Islet of Langerhans (tissue), 1 donor: ENCODE results near the gene DRICH1.
"Not testable (repeated sequence)": the region's sequence is repeated elsewhere in the genome, so short reads cannot be mapped to it uniquely, and the experiment has no call there.

Experiments used
- FAIRE-seq: peaks from one replicate; lab custom pipeline; 2011; peaks lifted over from hg19 to GRCh38; lab: Jason Lieb, UNC

Gene DRICH1

DNA sequence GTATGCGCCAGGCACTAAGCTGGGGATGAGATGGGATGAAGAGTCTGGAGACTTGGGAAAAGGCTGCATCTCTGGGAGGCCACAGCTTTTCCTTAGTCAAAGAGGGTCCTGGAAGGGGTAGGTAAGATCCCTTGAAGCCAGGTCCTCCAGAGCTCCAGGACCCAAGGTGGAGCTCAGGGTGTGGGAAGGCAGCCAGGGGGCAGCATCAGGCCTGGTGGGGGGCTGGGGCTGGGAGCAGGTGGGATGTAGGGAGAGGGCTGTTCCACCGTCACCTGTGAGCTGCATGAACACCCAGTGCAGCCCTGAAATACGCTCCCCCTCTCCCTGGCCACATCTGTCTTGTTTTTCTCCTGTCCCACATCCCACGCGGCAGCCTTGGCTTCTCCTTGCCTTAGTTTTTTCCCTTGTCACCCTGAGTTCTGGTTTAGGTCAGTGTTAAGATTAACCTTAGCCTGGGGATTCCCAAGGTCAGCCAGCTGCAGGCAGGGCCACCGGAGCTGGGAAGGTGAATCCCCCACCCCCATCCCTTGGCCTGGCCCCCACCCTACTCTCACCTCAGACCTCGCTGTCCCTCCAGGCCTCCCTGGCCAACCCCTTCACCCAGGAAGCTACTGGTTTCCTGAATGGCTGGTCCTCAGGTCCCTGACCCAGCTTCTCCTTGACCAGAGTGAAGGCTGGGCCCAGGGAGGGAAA lies 34.4 kb downstream of the DRICH1 start:
- FAIRE-seq: not testable (repeated sequence)

DNA sequence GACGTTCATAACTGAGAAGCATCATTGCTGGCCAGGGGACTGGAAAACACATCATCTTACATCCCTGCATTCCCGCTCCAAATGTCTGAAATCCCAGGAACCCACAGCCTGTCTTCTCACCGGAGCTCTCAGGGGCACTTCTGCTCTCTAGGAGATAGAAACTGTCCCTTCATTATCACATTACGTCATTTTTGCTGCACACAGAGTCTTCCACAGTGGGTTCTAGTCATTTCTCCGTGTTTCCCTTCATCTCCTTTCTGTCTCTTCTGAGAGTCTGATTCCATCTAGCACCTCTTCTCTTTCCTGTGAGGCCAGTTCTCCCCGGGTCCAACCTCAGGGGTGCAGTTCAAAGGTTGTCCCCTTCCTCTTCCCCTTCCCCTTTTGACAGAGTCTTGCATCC lies 36.2 kb downstream of the DRICH1 start:
- FAIRE-seq: not testable (repeated sequence)

DNA sequence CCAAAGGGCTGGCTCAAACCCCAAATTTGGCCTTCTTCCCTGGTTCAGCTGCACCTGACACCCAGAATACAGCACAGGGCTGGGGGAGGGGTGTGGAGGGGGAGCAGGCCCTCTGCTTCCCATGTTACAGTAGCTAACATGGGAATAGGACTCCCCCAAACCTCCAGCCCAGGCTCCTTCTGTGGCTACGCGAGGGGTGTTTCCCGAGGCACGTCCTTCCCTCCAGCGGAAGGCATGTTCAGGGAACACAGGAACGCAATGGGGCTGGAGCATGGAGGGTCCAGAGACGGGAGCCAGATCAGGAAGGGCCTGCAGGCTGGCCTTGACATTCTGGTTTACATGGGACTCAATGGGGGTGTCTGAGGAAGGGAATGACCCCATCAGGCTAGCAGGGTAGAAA lies 40.3 kb downstream of the DRICH1 start:
- FAIRE-seq: no peak

DNA sequence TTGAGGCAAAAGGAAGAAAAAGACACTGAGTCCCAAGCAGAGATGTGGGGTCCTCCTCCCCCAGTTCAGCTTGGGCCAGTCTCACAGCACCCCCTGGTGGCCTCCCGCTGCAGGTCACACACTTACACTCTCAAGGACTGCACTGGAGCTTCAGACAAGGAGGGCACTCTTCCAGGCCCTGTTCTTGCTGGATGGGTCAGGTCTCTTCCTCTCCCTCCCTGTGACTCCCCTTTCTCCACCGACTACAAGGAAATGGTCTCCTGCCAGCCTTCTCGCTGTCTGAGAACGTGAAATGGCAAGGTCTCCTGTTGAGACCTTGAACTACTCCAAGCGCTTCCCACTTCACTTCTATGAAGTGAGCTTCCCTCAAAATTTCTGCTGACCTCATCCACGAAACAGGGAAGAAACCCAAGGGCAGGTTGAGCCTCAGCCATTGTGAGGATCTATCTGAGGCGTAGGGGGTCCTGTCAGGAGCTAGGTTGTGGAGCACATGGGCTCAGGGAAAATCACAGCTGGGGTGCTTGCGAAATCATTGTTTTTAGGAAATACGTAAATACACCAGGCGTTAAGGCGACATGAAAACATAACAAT lies 40.8 kb downstream of the DRICH1 start:
- FAIRE-seq: no peak

DNA sequence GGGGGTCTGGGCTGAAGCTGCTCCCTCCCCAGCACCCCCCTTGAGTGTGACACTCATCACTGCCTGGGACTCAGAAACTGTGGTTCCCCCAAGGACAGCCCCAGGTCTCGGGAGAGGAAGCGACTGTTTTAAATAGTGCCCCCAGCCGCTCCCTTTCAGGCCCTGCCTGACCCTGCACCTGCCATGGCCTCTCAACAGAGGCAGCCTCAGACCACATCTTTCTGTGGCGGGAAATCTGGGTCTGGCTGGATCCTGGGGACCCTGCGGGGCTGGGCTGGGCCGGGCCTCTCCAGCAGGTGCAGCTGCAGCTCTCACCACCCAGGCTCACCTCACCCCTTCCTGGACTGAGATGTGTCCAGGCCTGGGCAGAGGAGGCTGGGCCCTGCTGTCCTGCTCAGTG lies 48.3 kb downstream of the DRICH1 start:
- no peak for FAIRE-seq

DNA sequence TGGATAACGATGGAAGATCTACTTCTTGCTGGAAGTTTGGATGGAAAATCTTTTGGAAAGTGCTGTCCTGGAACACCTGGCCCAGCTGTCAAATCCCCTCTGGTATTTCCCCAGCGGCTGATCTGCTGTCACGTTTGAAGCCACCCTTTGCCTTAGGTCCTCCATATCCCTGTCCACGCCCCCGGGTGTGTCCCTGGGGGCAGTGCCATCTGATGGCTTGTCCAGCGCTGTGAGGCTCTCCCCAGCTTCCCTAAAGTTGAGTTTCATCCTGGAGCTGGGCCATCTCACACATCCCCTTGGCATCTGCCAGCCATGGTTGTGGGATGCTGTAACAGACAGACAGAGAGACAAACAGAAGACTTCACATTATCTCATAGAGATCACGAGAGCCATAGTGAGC lies 49.0 kb downstream of the DRICH1 start:
- no peak for FAIRE-seq

DNA sequence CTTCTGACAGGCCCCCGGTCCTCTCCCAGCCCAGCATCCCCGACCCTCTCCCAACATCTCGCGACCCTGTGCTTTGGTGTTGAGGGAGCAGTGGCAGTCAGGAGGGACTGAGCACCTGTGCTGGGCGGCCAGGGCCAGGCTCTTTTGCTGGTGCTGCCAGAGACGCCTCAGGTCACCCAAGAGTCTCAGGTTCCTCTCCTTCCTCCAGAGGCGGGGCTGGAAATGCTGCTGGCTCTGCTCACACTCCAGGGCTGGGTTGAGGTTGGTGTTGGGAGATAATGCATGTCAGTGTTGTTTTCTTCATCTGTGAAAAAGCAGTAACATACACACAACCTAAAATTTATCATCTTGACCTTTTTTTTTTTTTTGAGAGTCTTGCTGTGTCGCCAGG lies 50.9 kb downstream of the DRICH1 start:
- FAIRE-seq: no peak

DNA sequence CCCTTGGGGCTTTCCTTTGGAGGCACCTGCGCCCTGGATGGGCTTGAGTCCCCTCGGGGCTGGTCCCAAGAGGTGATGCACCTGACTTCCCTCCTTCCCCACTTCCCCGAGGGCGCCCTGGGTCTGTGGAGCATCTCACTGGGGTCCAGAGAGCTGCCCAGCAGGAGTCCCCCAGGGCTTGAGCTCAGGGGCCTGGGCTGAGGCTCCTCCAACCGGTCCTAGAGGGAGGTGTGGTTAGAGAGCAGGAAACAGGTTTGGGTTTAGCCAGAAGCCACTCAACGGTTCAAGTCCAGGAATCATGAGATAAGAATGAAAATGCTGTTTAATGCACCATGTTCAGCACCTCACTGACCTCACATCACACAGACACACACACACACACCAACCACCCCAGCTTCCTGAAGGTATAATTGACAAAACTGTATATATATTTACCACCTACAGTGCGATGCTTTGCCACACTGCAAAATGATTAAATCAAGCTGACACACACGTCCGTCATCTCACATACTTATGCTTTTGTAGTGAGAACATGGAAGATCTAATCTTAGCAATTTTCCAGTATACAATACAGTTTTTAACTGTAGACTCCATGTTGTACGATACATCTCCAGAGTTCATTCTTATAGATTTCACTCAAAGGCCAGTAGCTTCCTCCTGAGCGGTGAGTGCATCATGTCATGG lies 51.4 kb downstream of the DRICH1 start:
- no peak for FAIRE-seq

DNA sequence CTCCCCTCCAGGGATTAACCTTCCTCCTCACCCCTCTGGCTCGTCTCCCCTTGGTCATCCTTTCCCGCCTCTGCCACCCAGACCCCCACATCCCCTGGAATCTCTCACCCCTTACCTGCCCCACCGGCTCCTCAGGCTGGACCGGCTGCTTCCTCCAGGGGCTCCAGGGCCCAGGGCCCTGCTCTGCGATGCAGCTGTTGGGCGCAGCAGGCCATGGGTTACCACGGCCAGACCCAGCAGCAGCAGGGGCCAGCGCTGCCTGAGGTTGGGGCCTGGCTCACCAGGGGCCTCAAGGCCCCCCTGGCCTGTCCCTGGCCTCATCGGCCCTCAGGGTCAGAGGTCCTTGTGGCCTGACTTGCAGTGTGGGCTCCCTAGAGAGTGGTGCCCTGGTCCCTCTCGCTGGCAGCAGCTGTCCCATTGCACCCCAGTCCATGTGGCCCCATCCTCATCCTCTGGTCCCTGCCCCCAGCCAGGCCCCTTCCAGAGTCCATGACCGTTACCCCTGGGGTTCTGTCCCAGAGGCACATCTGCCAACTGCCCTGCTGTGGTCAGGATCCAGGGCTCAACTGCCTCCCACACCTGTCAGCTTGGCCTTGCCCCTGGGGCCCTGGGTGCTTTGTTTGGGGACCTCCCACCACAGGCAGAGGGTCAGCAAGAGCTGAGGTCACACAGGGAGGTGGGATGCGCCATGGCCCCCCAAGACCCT lies 52.1 kb downstream of the DRICH1 start, which contains the start of gene IGLL1:
TSS of gene IGLL1 (minus strand) at position 421 of the 706 bp plus-strand sequence. CDS start at position 321, 100 bp downstream.
- no peak for FAIRE-seq

DNA sequence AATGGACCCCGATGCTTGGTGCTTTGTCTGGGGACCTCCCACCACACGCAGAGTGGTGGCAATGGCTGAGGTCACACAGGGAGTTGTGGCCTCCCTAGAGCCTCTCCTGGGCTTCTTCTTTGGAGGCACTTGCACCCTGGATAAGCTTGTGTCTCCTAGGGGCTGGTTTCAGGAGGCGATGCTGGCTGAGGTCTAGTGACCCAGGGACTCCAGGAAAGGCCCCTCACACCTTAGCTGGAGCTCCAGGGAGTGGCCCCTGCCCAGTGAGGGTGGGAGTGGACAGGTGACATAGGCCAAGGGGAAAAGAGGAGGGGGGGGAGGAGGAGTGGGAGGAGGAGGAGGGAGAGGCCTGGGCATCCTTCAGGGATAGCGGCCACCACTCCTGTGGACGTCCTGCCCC lies 52.8 kb downstream of the DRICH1 start:
- no peak for FAIRE-seq

DNA sequence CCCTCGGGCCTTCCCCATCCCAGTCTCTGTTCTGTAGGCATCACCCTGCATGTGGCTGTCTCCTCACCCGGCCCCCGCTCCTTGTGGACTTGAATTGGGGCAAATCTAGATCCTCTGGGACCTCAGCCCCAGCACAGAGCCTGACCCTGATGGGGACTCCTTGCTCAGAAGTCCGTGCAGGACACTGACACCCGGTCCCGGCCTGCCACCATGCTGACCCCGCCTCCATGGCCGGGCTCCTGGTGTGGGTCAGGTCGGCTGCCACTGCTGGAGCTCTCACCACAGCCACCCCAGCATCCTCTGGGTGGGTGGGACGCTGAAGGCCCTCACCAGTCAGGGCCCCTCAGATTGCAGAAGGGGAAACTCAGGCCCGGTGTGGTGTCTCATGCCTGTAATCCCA lies 53.8 kb downstream of the DRICH1 start:
- no peak for FAIRE-seq

DNA sequence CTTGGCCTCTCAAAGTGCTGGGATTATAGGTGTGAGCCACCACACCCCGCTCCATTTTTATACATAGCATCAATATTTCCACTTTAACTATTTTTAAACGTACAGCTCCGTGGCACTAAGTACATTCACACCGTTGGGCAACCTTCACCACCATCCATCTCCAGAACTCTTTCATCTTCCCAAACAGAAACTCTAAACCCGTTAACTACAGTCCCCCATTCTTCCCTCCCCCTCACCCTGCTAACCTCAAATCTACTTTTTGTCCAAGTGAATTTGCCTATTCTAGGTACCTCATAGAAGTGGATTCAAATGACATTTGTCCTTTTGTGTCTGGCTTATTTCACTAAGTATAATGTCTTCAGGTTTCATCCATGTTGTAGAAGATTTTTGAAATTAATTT lies 55.4 kb downstream of the DRICH1 start:
- no peak for FAIRE-seq

DNA sequence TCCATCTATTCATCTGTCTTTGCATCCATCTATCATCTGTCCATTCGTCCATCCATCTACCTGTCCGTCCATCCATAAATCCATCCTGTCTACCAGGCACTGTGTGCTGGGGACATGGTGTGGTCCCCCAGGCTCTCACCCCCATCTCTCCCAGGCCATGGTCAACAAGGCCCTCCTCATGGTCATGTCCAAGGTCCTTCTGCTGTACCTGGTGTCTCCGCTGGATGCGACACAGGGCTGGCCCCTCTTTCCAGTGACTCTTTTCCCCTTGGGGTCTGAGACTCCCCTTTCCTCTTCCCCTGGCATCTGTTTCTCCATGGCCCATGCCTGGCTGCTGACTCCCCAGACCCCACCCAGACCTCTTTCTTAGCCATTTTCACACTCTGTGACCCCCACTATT lies 56.5 kb downstream of the DRICH1 start:
- FAIRE-seq: no peak

DNA sequence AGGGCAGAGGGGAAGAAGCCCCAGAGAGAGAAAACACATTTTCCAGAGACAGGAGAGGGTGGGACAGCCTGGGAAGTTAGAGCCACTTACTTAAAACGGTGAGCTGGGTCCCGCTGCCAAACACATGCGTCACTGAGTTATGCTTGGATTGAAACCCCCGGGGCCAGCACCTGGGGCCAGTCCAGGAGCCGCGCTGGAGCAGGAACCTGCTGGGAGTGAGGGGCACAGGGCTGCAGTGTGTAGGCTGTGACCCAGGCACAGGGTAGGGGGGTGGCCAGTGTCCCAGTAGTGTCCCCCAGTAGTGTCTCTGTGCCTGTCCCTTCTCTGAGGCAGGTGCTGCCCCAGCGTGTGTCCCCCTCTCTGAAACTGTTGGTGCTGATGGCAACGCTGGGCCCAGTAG lies 57.2 kb downstream of the DRICH1 start:
- no peak for FAIRE-seq

DNA sequence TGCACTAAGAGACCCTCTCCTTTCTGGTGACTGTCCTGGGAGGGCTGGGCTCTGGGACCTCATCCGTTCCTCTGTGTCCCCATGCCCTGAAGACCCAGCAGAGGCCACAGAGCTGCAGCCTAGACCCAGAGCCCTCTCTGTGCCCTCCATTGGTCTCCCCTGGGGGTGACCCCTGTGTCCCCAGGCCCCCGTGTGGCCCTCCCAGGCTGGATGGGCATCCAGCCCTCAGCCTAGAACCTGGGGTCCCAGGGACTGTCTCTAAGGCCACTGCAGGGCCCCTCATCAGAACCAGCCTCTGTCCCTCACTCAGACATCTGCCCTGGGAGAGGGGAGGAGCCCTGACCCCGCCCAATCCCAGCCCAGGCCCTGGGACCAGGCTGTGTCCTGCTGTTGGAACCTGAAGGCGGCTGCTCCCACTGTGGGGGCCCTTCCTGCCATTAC lies 57.7 kb downstream of the DRICH1 start:
- FAIRE-seq: no peak

DNA sequence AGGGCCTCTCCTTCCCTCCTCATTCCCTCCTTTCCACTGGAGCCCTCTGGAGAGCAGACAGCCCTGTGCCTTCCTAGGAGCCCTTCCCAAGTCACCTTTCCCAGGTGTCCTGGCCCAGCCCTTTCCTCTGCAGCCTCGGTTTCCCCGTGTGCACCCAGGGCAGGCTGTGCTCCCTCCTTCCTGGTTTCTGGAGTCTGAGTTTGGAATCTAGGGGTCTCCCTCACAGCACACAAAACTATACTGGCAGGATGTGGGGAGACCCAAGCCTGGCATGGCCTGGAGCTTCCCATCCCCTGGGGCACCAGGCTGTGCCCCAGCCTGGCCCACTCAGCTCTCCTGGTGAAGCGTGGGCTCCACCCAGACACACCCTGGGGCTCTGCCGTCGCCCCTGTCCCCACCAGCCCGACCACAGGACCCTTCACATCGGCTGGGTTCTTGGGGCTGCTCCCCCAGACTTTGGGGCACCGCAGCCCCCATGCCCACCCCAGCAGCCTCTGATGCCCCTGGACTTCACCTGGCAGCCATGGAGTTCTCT lies 58.4 kb downstream of the DRICH1 start:
- not testable (repeated sequence) for FAIRE-seq

DNA sequence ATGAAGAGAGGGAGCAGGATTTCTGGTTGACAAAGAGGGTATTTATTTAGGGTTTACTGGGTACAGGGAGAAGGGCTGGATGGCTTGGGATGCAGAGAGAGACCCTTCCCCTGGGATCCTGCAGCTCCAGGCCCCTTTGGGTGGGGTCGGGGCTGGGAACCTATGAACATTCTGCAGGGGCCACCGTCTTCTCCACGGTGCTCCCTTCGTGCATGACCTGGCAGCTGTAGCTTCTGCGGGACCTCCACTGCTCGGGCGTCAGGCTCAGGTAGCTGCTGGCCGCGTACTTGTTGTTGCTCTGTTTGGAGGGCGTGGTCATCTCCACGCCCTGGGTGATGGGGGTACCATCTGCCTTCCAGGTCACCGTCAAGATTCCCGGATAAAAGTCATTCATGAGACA lies 59.0 kb downstream of the DRICH1 start:
- not testable (repeated sequence) for FAIRE-seq

DNA sequence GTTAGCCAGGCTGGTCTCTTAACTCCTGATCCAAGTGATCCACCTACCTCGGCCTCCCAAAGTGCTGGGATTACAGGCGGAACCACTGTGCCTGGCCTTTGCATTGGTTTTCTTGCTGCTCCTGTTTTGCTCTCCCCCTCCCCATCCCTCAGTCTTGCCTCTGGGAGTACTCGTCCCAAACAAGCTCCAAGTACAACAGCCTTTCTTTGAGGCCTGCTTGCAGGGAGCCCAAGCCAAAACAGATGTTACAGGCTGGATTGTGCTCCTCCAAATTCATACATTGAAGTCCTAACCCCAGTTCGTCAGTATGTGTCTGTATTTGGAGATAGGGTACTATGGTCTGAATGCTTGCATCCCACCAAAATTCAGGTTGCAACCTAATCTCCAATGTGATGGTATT lies 60.6 kb downstream of the DRICH1 start:
- FAIRE-seq: no peak

DNA sequence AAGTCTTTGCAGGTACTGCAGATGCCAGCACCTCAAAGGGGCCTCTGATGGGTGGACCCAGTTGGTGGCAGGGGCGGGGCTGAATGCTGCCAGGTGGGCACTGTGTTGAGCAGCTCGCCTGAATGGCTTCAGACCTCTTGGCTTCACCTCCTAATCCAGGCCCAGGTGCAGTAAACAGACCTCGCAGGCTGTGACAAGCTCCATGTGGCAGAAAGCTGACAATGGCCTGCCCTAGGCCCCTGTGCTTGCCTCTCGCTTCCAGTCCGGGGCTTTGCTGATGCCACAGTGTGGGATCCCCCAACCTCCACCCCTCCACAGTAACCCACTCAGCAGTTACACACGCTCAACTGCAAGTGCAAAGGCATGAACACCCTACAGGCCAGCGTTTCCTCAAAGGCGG lies 61.4 kb downstream of the DRICH1 start:
- FAIRE-seq: no peak

DNA sequence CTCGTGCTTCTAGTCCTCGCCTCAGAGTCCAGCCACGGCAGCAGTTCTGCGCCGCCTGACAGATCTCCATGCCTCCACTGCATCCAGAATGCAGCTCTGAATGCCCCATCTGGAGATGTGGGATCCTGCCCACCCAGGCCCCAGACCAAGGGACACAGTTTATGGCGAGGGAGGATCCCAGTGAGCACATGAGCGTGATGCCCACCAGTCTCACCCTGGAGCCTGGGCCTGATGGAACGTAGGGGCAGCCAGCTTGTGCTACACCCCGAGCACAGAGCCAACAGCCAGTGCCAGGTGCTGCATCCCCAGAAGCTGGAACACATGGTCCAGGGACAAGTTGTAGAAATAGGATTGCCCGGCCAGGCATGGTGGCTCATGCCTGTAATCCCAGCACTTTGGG lies 62.4 kb downstream of the DRICH1 start:
- FAIRE-seq: no peak

DNA sequence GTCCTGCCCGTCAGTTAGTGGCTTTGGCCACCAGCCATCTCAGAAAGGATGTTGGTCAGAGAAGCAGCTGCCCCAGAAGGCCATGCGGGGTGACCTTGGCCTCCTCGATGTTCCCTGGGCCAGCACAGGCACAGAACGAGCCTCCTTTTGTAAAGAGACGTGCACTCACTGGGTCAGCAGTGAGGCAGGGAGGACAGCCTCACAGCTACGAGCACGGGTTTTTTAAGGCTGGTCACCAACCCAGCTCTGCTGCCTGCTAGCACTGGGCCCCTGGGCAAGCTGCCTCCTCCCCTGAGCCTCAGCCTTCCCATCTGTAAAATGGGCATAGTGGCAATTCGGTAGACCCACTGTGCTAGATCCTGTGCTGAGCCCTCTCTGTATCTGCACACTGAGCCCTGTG lies 62.8 kb downstream of the DRICH1 start:
- no peak for FAIRE-seq

DNA sequence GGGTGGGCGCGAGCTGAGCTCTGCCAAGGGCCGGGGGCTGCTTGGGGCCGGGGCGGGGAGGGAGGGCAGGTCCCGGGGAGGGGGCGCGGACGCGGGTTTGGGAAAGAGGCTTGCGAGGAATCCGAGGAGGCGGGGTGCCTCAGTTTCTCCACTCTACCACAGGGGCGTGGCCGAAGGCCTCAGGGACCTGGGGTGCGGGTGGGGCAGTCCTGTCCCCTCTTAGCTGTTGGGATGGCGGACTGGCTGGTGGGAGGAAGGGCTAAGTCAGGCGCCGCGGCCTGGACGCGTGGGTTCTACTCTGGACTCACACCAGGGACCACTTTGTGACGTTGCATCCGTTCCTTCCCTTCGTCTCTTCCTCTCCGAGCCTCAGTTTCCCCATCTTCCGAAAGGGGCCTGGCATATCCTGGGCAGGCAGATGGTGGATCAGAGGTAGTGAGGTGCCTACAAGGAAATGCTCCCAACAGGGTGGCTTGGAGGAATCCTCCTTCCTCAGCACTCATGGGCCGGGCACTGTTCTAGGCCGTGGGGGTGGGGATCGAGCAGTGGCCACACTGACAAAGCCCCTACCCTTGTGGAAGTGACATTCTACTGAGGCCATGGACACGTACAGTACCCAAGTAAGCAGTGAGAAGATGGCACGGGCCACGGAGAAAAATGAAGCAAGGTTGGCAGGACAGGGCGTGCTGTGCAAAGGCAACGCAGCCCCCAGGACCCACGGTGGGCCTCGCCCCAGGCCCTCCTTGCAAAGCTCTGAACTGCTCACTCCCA lies 65.2 kb downstream of the DRICH1 start:
- FAIRE-seq: no peak
